ENCODE measurements around the gene ZNF17.

DNA sequence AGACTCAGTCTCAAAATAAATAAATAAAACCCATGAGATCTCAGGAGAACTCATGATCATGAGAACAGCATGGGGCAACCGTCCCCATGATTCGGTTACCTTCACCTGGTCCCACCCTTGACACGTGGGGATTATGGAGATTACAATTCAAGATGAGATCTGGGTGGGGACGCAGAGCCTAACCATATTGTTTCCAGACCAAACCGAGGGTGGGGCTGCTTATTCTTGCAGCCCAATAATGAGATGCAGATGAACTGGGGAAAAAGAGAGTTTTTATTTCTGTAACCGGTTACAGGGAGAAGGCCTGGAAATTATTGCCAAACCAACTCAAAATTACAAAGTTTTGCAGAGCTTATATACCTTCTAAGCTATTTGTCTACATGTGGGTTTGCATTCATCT is 34.8 kb upstream of the ZNF17 start:
- TF ChIP-seq, protein P1, sequence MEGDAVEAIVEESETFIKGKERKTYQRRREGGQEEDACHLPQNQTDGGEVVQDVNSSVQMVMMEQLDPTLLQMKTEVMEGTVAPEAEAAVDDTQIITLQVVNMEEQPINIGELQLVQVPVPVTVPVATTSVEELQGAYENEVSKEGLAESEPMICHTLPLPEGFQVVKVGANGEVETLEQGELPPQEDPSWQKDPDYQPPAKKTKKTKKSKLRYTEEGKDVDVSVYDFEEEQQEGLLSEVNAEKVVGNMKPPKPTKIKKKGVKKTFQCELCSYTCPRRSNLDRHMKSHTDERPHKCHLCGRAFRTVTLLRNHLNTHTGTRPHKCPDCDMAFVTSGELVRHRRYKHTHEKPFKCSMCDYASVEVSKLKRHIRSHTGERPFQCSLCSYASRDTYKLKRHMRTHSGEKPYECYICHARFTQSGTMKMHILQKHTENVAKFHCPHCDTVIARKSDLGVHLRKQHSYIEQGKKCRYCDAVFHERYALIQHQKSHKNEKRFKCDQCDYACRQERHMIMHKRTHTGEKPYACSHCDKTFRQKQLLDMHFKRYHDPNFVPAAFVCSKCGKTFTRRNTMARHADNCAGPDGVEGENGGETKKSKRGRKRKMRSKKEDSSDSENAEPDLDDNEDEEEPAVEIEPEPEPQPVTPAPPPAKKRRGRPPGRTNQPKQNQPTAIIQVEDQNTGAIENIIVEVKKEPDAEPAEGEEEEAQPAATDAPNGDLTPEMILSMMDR (conservative IDR thresholded peaks at IDR 0.05): no peak
- TF ChIP-seq ZFX (IDR thresholded peaks at IDR 0.05): no peak
